ENCODE measurements around the gene SLC25A27.
A peak's percentile ranks its signal among the peaks of the same experiment; 100 is the strongest.

SLC25A27 gene

DNA sequence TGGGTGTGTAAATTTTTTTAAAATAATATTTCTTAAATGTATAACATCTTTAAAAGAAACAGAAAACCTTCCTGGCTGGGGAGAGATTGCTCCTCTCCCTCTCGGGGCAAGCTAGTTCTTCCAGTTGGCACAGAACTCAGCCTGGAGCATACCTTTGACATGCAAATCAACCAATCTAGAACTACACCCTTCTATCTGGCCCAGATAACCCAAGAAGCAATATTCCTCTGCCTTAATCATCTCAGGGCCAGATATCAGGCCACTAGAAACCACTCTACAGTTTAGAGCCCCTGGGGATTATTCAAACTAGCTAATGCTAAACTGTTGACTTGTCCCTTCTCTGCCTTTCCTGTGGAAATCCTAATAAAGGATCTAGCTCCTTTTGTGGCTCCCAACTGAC, 34.0 kb upstream of the SLC25A27 start:
- Histone ChIP-seq H3K4me1 (ENCODE audit: control insufficient read depth, low read depth, low read length) (no peaks in the 10 kb centered on the region), H2BK120ac (ENCODE audit: low read depth, low read length) (no peak overlapping the region), H4K5ac (ENCODE audit: low read length) (no peak overlapping the region), H3K23ac (ENCODE audit: low read length) (no peak overlapping the region), H3K27me3 (ENCODE audit: insufficient read depth, low read length, poor library complexity) (no peaks in the 10 kb centered on the region), H4K8ac (ENCODE audit: low read depth, low read length) (no peak overlapping the region), H3K56ac (ENCODE audit: low read length) (no peak overlapping the region), H3K79me1 (ENCODE audit: low read length) (no peaks in the 10 kb centered on the region), H3K9ac (ENCODE audit: low read length) (no peak overlapping the region), H3K4me3 (ENCODE audit: low read length) (no peak overlapping the region), H3K4ac (ENCODE audit: low read depth, low read length) (no peak overlapping the region), H3K4me2 (ENCODE audit: low read length) (no peak overlapping the region), H2AK5ac (ENCODE audit: low read length) (no peak overlapping the region), H3K79me2 (ENCODE audit: control insufficient read depth, insufficient read depth, low read length) (no peaks in the 10 kb centered on the region), H2BK5ac (ENCODE audit: low read length) (no peak overlapping the region), H3K27ac (ENCODE audit: low read depth, low read length) (no peak overlapping the region), H3K18ac (ENCODE audit: low read length) (no peak overlapping the region), H2BK15ac (replicated peaks; ENCODE audit: low read depth) (no peak overlapping the region), H3K36me3 (ENCODE audit: control insufficient read depth, insufficient read depth, low read length) (no peaks in the 10 kb centered on the region)
- DNase-seq = peak; percentile 48
- WGBS (ENCODE audit: extremely low coverage, insufficient coverage, low lambda C conversion rate) = no CpG with 5 or more reads among the region's 1 CpG

DNA sequence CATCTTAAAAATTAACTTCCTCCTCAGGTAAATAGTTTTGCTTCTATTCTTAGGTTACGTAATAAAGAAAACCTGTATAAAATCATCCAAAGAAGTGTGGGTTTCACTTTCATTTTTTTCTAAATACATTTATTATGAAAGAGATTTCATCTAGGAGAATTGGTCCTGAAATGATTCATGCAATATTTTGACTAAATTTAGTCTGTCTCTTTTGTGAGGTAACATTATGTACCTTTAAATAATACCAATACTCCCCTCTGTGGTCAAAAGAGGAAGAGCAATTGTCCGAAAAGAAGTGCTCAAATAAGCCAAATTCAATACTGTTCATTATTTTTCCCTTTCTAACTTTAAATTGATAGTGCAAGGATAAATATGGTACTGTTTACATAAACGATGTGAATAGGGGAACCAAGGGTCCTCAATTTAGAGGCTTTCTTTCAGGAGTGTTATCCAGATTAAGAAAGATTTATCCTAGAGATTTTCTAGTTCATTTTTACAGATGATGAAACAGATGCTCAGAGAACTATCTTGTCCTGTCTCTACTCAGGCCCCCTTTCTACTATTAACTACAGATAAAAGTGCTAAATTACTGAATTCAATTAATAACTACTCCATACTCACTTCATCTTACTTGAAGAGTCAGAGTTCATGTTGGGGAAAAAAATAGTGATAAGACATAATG, 26.4 kb upstream of the SLC25A27 start:
- peak; percentile 26 for DNase-seq
- H3K79me1 ChIP-seq (ENCODE audit: low read length) = no peaks in the 10 kb centered on the region
- H2BK5ac ChIP-seq (ENCODE audit: low read length) = no peak overlapping the region
- H3K18ac ChIP-seq (ENCODE audit: low read length) = no peak overlapping the region
- no peak overlapping the region for H3K4me3 ChIP-seq (ENCODE audit: low read length)
- no peaks in the 10 kb centered on the region for H3K27me3 ChIP-seq (ENCODE audit: insufficient read depth, low read length, poor library complexity)
- H4K5ac ChIP-seq (ENCODE audit: low read length) = no peak overlapping the region
- no CpG with 5 or more reads among the region's 3 CpGs for WGBS (ENCODE audit: extremely low coverage, insufficient coverage, low lambda C conversion rate)
- H2BK15ac ChIP-seq (replicated peaks; ENCODE audit: low read depth) = no peak overlapping the region
- H2BK120ac ChIP-seq (ENCODE audit: low read depth, low read length) = no peak overlapping the region
- H3K27ac ChIP-seq (ENCODE audit: low read depth, low read length) = no peak overlapping the region
- H3K4ac ChIP-seq (ENCODE audit: low read depth, low read length) = no peak overlapping the region
- H3K9ac ChIP-seq (ENCODE audit: low read length) = no peak overlapping the region
- H3K36me3 ChIP-seq (ENCODE audit: control insufficient read depth, insufficient read depth, low read length) = no peaks in the 10 kb centered on the region
- H4K8ac ChIP-seq (ENCODE audit: low read depth, low read length) = no peak overlapping the region
- no peaks in the 10 kb centered on the region for H3K79me2 ChIP-seq (ENCODE audit: control insufficient read depth, insufficient read depth, low read length)
- no peaks in the 10 kb centered on the region for H3K4me1 ChIP-seq (ENCODE audit: control insufficient read depth, low read depth, low read length)
- no peak overlapping the region for H2AK5ac ChIP-seq (ENCODE audit: low read length)
- H3K56ac ChIP-seq (ENCODE audit: low read length) = no peak overlapping the region
- no peak overlapping the region for H3K23ac ChIP-seq (ENCODE audit: low read length)
- H3K4me2 ChIP-seq (ENCODE audit: low read length) = no peak overlapping the region

DNA sequence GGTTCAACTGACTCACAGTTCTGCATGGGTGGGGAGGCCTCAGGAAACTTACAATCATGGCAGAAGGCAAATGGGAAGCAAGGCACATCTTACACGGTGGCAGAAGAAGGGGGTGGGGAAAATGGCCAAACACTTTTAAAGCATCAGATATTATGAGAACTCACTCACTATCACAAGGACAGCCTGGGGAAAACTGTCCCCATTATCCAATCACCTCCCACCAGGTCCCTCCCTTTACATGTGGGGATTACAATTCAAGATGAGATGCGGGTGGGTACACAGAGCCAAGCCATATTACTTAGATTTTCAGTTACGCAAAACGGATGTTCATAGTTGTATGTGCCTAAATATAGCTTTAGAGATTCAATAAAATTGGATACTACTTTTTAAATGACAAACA, 25.8 kb upstream of the SLC25A27 start:
- Histone ChIP-seq H3K27ac (ENCODE audit: low read depth, low read length) (no peak overlapping the region), H2BK15ac (replicated peaks; ENCODE audit: low read depth) (no peak overlapping the region), H4K8ac (ENCODE audit: low read depth, low read length) (no peak overlapping the region), H3K18ac (ENCODE audit: low read length) (no peak overlapping the region), H3K4me1 (ENCODE audit: control insufficient read depth, low read depth, low read length) (no peaks in the 10 kb centered on the region), H2AK5ac (ENCODE audit: low read length) (no peak overlapping the region), H2BK120ac (ENCODE audit: low read depth, low read length) (no peak overlapping the region), H3K27me3 (ENCODE audit: insufficient read depth, low read length, poor library complexity) (no peaks in the 10 kb centered on the region), H3K36me3 (ENCODE audit: control insufficient read depth, insufficient read depth, low read length) (no peaks in the 10 kb centered on the region), H3K4ac (ENCODE audit: low read depth, low read length) (no peak overlapping the region), H3K9ac (ENCODE audit: low read length) (no peak overlapping the region), H3K79me1 (ENCODE audit: low read length) (no peaks in the 10 kb centered on the region), H3K56ac (ENCODE audit: low read length) (no peak overlapping the region), H3K4me2 (ENCODE audit: low read length) (no peak overlapping the region), H3K23ac (ENCODE audit: low read length) (no peak overlapping the region), H3K79me2 (ENCODE audit: control insufficient read depth, insufficient read depth, low read length) (no peaks in the 10 kb centered on the region), H2BK5ac (ENCODE audit: low read length) (no peak overlapping the region), H4K5ac (ENCODE audit: low read length) (no peak overlapping the region), H3K4me3 (ENCODE audit: low read length) (no peak overlapping the region)
- whole genome bisulfite sequencing (ENCODE audit: extremely low coverage, insufficient coverage, low lambda C conversion rate) = no CpG with 5 or more reads among the region's 4 CpGs
- no peak for DNase-seq

DNA sequence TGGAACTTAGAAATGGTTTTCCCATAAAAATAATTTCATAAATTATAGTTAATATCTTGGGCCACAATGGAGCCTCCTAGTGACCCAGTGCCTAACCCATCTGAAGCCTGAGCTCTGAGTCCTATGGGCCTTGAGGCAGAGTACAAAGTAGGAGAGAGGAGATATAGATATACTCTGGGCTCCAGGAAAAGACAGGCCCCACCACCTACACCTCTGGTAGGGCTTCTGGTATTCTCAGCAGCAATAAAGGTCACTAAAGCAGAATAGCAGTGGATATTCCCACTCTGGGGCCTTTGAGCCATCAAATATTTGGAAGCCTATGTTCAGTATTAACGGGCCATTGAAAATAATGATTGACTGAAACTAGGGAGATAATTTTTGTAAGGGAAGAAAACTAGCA, 24.3 kb upstream of the SLC25A27 start:
- peak; percentile 19 for DNase-seq
- no peak overlapping the region for H2AK5ac ChIP-seq (ENCODE audit: low read length)

DNA sequence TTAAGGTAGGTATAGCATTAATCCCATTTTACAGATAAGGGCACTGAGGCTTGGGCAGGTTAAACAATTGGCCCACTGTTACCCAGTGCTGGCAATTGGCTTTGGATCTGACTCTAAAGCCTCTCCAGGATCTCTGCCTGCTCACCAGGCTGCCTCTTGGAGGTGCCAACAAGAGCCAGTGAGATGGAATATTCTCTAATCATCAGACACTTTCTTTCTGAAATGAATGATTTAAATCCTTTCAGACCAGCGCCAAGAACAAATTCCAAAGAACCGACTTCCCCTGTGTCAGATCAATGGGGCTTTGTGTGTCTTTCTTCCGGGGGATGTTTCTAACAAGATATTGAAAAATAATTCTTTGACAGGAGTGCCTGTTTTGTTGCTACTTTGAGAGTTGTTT, 23.8 kb upstream of the SLC25A27 start:
- H3K4me1 ChIP-seq (ENCODE audit: control insufficient read depth, low read depth, low read length) = no peaks in the 10 kb centered on the region
- no peak overlapping the region for H3K18ac ChIP-seq (ENCODE audit: low read length)
- no peak overlapping the region for H3K4me2 ChIP-seq (ENCODE audit: low read length)
- H4K5ac ChIP-seq (ENCODE audit: low read length) = no peak overlapping the region
- no peak overlapping the region for H3K4me3 ChIP-seq (ENCODE audit: low read length)
- no peak overlapping the region for H3K23ac ChIP-seq (ENCODE audit: low read length)
- no peaks in the 10 kb centered on the region for H3K79me1 ChIP-seq (ENCODE audit: low read length)
- H2BK5ac ChIP-seq (ENCODE audit: low read length) = no peak overlapping the region
- no CpG with 5 or more reads among the region's 3 CpGs for WGBS (ENCODE audit: extremely low coverage, insufficient coverage, low lambda C conversion rate)
- H3K56ac ChIP-seq (ENCODE audit: low read length) = no peak overlapping the region
- H2AK5ac ChIP-seq (ENCODE audit: low read length) = no peak overlapping the region
- no peak overlapping the region for H2BK120ac ChIP-seq (ENCODE audit: low read depth, low read length)
- H3K79me2 ChIP-seq (ENCODE audit: control insufficient read depth, insufficient read depth, low read length) = no peaks in the 10 kb centered on the region
- no peak overlapping the region for H3K27ac ChIP-seq (ENCODE audit: low read depth, low read length)
- H3K36me3 ChIP-seq (ENCODE audit: control insufficient read depth, insufficient read depth, low read length) = no peaks in the 10 kb centered on the region
- H2BK15ac ChIP-seq (replicated peaks; ENCODE audit: low read depth) = no peak overlapping the region
- H4K8ac ChIP-seq (ENCODE audit: low read depth, low read length) = no peak overlapping the region
- H3K4ac ChIP-seq (ENCODE audit: low read depth, low read length) = no peak overlapping the region
- no peaks in the 10 kb centered on the region for H3K27me3 ChIP-seq (ENCODE audit: insufficient read depth, low read length, poor library complexity)
- no peak overlapping the region for H3K9ac ChIP-seq (ENCODE audit: low read length)
- no peak for DNase-seq

More for the DNA sequence above, 24.3 kb upstream of the SLC25A27 start:
- Histone ChIP-seq H3K79me1 (ENCODE audit: low read length) (no peaks in the 10 kb centered on the region), H3K4me2 (ENCODE audit: low read length) (no peak overlapping the region), H2BK15ac (replicated peaks; ENCODE audit: low read depth) (peak overlapping the region; percentile 92), H3K79me2 (ENCODE audit: control insufficient read depth, insufficient read depth, low read length) (no peaks in the 10 kb centered on the region), H3K18ac (ENCODE audit: low read length) (no peak overlapping the region), H3K36me3 (ENCODE audit: control insufficient read depth, insufficient read depth, low read length) (no peaks in the 10 kb centered on the region), H4K5ac (ENCODE audit: low read length) (no peak overlapping the region), H3K4ac (ENCODE audit: low read depth, low read length) (no peak overlapping the region), H2BK120ac (ENCODE audit: low read depth, low read length) (no peak overlapping the region), H3K27me3 (ENCODE audit: insufficient read depth, low read length, poor library complexity) (no peaks in the 10 kb centered on the region), H2BK5ac (ENCODE audit: low read length) (no peak overlapping the region), H3K4me3 (ENCODE audit: low read length) (no peak overlapping the region), H4K8ac (ENCODE audit: low read depth, low read length) (no peak overlapping the region), H3K23ac (ENCODE audit: low read length) (no peak overlapping the region), H3K9ac (ENCODE audit: low read length) (no peak overlapping the region), H3K4me1 (ENCODE audit: control insufficient read depth, low read depth, low read length) (no peaks in the 10 kb centered on the region), H3K27ac (ENCODE audit: low read depth, low read length) (no peak overlapping the region), H3K56ac (ENCODE audit: low read length) (no peak overlapping the region)
- no CpG with 5 or more reads among the region's 1 CpG for WGBS (ENCODE audit: extremely low coverage, insufficient coverage, low lambda C conversion rate)

GRCh38 chr6:46629691-46630090, 23.1 kb upstream of the SLC25A27 start:
- no CpG with 5 or more reads among the region's 7 CpGs for WGBS (ENCODE audit: extremely low coverage, insufficient coverage, low lambda C conversion rate)
- H3K4ac ChIP-seq (ENCODE audit: low read depth, low read length) = no peak overlapping the region
- no peak overlapping the region for H3K18ac ChIP-seq (ENCODE audit: low read length)
- no peak overlapping the region for H3K56ac ChIP-seq (ENCODE audit: low read length)
- H2BK5ac ChIP-seq (ENCODE audit: low read length) = no peak overlapping the region
- H3K79me1 ChIP-seq (ENCODE audit: low read length) = no peaks in the 10 kb centered on the region
- H4K5ac ChIP-seq (ENCODE audit: low read length) = no peak overlapping the region
- no peaks in the 10 kb centered on the region for H3K27me3 ChIP-seq (ENCODE audit: insufficient read depth, low read length, poor library complexity)
- DNase-seq = no peak
- no peak overlapping the region for H3K9ac ChIP-seq (ENCODE audit: low read length)
- H4K8ac ChIP-seq (ENCODE audit: low read depth, low read length) = no peak overlapping the region
- H3K4me2 ChIP-seq (ENCODE audit: low read length) = no peak overlapping the region
- no peaks in the 10 kb centered on the region for H3K4me1 ChIP-seq (ENCODE audit: control insufficient read depth, low read depth, low read length)
- no peaks in the 10 kb centered on the region for H3K79me2 ChIP-seq (ENCODE audit: control insufficient read depth, insufficient read depth, low read length)
- H3K23ac ChIP-seq (ENCODE audit: low read length) = no peak overlapping the region
- no peak overlapping the region for H2AK5ac ChIP-seq (ENCODE audit: low read length)
- no peak overlapping the region for H3K4me3 ChIP-seq (ENCODE audit: low read length)
- no peaks in the 10 kb centered on the region for H3K36me3 ChIP-seq (ENCODE audit: control insufficient read depth, insufficient read depth, low read length)
- H3K27ac ChIP-seq (ENCODE audit: low read depth, low read length) = no peak overlapping the region
- no peak overlapping the region for H2BK15ac ChIP-seq (replicated peaks; ENCODE audit: low read depth)
- no peak overlapping the region for H2BK120ac ChIP-seq (ENCODE audit: low read depth, low read length)
